GM23338 (cell line): ENCODE data around the gene UBE3B. TPM values are rescaled to one million over a fixed set of nuclear protein-coding genes. Genes with fewer than 3 reads are reported as not detected.

Experiments used
- ATAC-seq: fragments of 200-7000 bp; cut with Tn5 transposase; 3 replicates; pipeline ENCODE4 v1.9.1; 2020
- DNase-seq: peaks from one replicate; pipeline ENCODE4 v3.0.0-alpha.2; 2015; ENCODE audit warnings: low spot score
- H2AFZ ChIP-seq: fragments of 200-600 bp; sonication (generic); 2 replicates; pipeline ENCODE4 v1.8.0; 2016; ENCODE audit warnings: antibody characterized with exemption, mild to moderate bottlenecking, moderate library complexity
- H3F3A ChIP-seq: fragments of 200-600 bp; sonication (generic); replicated peaks from 2 replicates; pipeline ENCODE4 v1.8.0; 2017; ENCODE audit warnings: antibody characterized with exemption, mixed run types, low read depth
- H3K27ac ChIP-seq: fragments of 200-600 bp; sonication (generic); 2 replicates; pipeline ENCODE4 v1.6.1; 2016; ENCODE audit warnings: low read depth
- H3K27me3 ChIP-seq: fragments of 200-600 bp; sonication (generic); 2 replicates; pipeline ENCODE4 v1.8.0; 2016; ENCODE audit warnings: mild to moderate bottlenecking, mixed run types, moderate library complexity; ENCODE audit not compliant: insufficient read depth
- H3K36me3 ChIP-seq: fragments of 200-600 bp; sonication (generic); 2 replicates; pipeline ENCODE4 v1.8.0; 2016; ENCODE audit warnings: mild to moderate bottlenecking; ENCODE audit not compliant: insufficient read depth
- H3K4me1 ChIP-seq: fragments of 200-600 bp; sonication (generic); 2 replicates; pipeline ENCODE4 v1.8.0; 2016; ENCODE audit warnings: mild to moderate bottlenecking, moderate library complexity; ENCODE audit not compliant: insufficient read depth
- H3K4me2 ChIP-seq: fragments of 200-600 bp; sonication (generic); 2 replicates; pipeline ENCODE4 v1.7.1; 2017; ENCODE audit warnings: mixed run types
- H3K4me3 ChIP-seq: fragments of 200-600 bp; sonication (generic); 2 replicates; pipeline ENCODE4 v1.6.1; 2016; ENCODE audit warnings: mixed run types
- H3K79me2 ChIP-seq: fragments of 200-600 bp; sonication (generic); replicated peaks from 2 replicates; pipeline ENCODE4 v1.8.0; 2017; ENCODE audit warnings: mild to moderate bottlenecking; ENCODE audit not compliant: insufficient read depth
- H3K9me2 ChIP-seq: fragments of 200-600 bp; sonication (generic); 2 replicates; pipeline ENCODE4 v1.8.0; 2017; ENCODE audit not compliant: insufficient read depth
- H4K20me1 ChIP-seq: fragments of 200-600 bp; sonication (generic); replicated peaks from 2 replicates; pipeline ENCODE4 v1.8.0; 2017; ENCODE audit warnings: mild to moderate bottlenecking; ENCODE audit not compliant: insufficient read depth
- H3K27ac Mint-ChIP-seq: 2 replicates; pipeline ENCODE4 v1.8.0; 2020; ENCODE audit warnings: inconsistent platforms, mild to moderate bottlenecking, moderate library complexity, mixed read lengths
- H3K27me3 Mint-ChIP-seq: 3 replicates; pipeline ENCODE4 v1.8.0; 2022; ENCODE audit warnings: low read depth, mild to moderate bottlenecking, moderate library complexity, mixed read lengths, inconsistent platforms; ENCODE audit not compliant: insufficient read depth, poor library complexity
- H3K36me3 Mint-ChIP-seq: 3 replicates; pipeline ENCODE4 v1.8.0; 2021; ENCODE audit warnings: low read depth, mild to moderate bottlenecking, inconsistent platforms, moderate library complexity, mixed read lengths
- H3K4me1 Mint-ChIP-seq: 3 replicates; pipeline ENCODE4 v1.8.0; 2020; ENCODE audit warnings: mild to moderate bottlenecking, inconsistent platforms, mixed read lengths
- H3K4me3 Mint-ChIP-seq: 3 replicates; pipeline ENCODE4 v1.8.0; 2021; ENCODE audit warnings: moderate library complexity, mild to moderate bottlenecking, inconsistent platforms, mixed read lengths
- H3K9me3 Mint-ChIP-seq: 3 replicates; pipeline ENCODE4 v1.8.0; 2020; ENCODE audit warnings: moderate library complexity, mild to moderate bottlenecking, inconsistent platforms, mixed read lengths
- CREB1 ChIP-seq: fragments of 250-450 bp; sonication (Bioruptor Pico); IDR thresholded peaks from 2 replicates; pipeline ENCODE4 v1.5.0; 2020; ENCODE audit warnings: low read depth, mild to moderate bottlenecking, moderate library complexity
- CTCF ChIP-seq, 2 experiments: fragments of 200-600 bp in 1 of 2; sonication (generic) in 1 of 2; conservative IDR thresholded peaks; 2 replicates each; pipeline versions ENCODE4 v1.5.1 to v1.6.1; 2016 to 2017; ENCODE audit warnings: antibody characterized with exemption in 2 of 2, low read depth in 2 of 2, mild to moderate bottlenecking in 2 of 2, moderate library complexity in 1 of 2
- ETS1 ChIP-seq: IDR thresholded peaks from 2 replicates; pipeline ENCODE4 v1.6.1; 2016; ENCODE audit warnings: antibody characterized with exemption
- EZH2 ChIP-seq: fragments of 200-600 bp; sonication (generic); IDR thresholded peaks from one replicate; pipeline ENCODE4 v1.8.0; 2017; ENCODE audit warnings: antibody characterized with exemption, mild to moderate bottlenecking, low read depth; ENCODE audit not compliant: unreplicated experiment
- EZH2phosphoT487 ChIP-seq: fragments of 200-600 bp; sonication (generic); IDR thresholded peaks from one replicate; pipeline ENCODE4 v1.8.1; 2018; ENCODE audit warnings: antibody characterized with exemption; ENCODE audit not compliant: unreplicated experiment
- JUNB ChIP-seq: IDR thresholded peaks from one replicate; pipeline ENCODE4 v1.6.1; 2016; ENCODE audit warnings: antibody characterized with exemption; ENCODE audit not compliant: unreplicated experiment
- NANOG ChIP-seq: IDR thresholded peaks from 2 replicates; pipeline ENCODE4 v1.6.1; 2016; ENCODE audit warnings: antibody characterized with exemption, borderline replicate concordance
- POLR2AphosphoS5 ChIP-seq: IDR thresholded peaks from 2 replicates; pipeline ENCODE4 v1.6.1; 2016; ENCODE audit warnings: antibody characterized with exemption, low read depth
- REST ChIP-seq: IDR thresholded peaks from one replicate; pipeline ENCODE4 v1.6.1; 2018; ENCODE audit warnings: antibody characterized with exemption; ENCODE audit not compliant: unreplicated experiment
- STAT1 ChIP-seq: IDR thresholded peaks from one replicate; pipeline ENCODE4 v1.6.1; 2016; ENCODE audit warnings: antibody characterized with exemption; ENCODE audit not compliant: unreplicated experiment
- ZNF114 ChIP-seq: fragments of 250-450 bp; sonication (Bioruptor Pico); IDR thresholded peaks from 2 replicates; pipeline ENCODE4 v1.5.0; 2020; ENCODE audit warnings: mild to moderate bottlenecking, moderate library complexity
- ZNF331 ChIP-seq: fragments of 250-450 bp; sonication (Bioruptor Pico); IDR thresholded peaks from 2 replicates; pipeline ENCODE4 v1.5.0; 2020; ENCODE audit warnings: low read depth, mild to moderate bottlenecking, moderate library complexity
- ZNF462 ChIP-seq: fragments of 250-450 bp; sonication (Bioruptor Pico); IDR thresholded peaks from 2 replicates; pipeline ENCODE4 v1.5.0; 2020; ENCODE audit warnings: mild to moderate bottlenecking, moderate library complexity
- polyA plus RNA-seq: library from polyadenylated mRNA; unstranded; fragments of >200 nt; fragmentation: Nextera tagmentation; extraction: Ambion mirVana; gene quantifications from 2 replicates; pipeline ENCODE4 v1.2.1, GENCODE V29; 2016
- total RNA-seq: library from RNA; depleted of rRNA; stranded (reverse); fragments of >200 nt; shearing (Covaris generic); gene quantifications from 2 replicates; pipeline ENCODE4 v1.2.3, GENCODE V29; 2014

UBE3B gene
- total and polyA plus RNA-seq, 2 experiments from 2014 or later, result 20.8 TPM

- TF ChIP-seq ZNF462, result no peak
These were observed 57.0 kb downstream of the UBE3B start (continued) for GRCh38 chr12:109534456-109534855.

GRCh38 chr12:109535231-109535862 is 57.9 kb downstream of the UBE3B start:
- Histone ChIP-seq H3K9me2 (no peaks in the 10 kb centered on the region), H3K4me1 (no peaks in the 10 kb centered on the region), H2AFZ (no peak overlapping the region), H4K20me1 (no peaks in the 10 kb centered on the region), H3F3A (no peaks in the 10 kb centered on the region), H3K27me3 (no peaks in the 10 kb centered on the region), H3K79me2 (no peaks in the 10 kb centered on the region), H3K4me2 (no peak overlapping the region), H3K27ac (no peak overlapping the region), H3K36me3 (no peaks in the 10 kb centered on the region), H3K4me3 (no peak overlapping the region)
- no peak for DNase-seq
- H3K4me1 Mint-ChIP-seq, result peaks cover under 1% of the 10 kb centered on the region; the same call in 2 of the 3 replicates
- H3K36me3 Mint-ChIP-seq, result no peaks in the 10 kb centered on the region; the same call in 2 of the 3 replicates
- no peak for ATAC-seq
- no peaks in the 10 kb centered on the region for H3K9me3 Mint-ChIP-seq
- H3K27me3 Mint-ChIP-seq, result peaks cover 15% of the 10 kb centered on the region
- no peak overlapping the region for H3K4me3 Mint-ChIP-seq
- no peak overlapping the region for H3K27ac Mint-ChIP-seq
- TF ChIP-seq JUNB (no peak), CTCF (conservative IDR thresholded peaks at IDR 0.05; ENCODE audit: low read depth in 2 of 2) (no peak), ZNF114 (CRISPR knock-in tag) (no peak), POLR2AphosphoS5 (no peak), ETS1 (no peak), EZH2 (no peak), STAT1 (no peak), ZNF331 (CRISPR knock-in tag) (no peak), NANOG (no peak), REST (no peak), CREB1 (CRISPR knock-in tag) (no peak), EZH2phosphoT487 (no peak)
